Right renal pelvis (tissue), 4 donors: ENCODE results near the gene HDX. TPM values are rescaled to one million over a fixed set of nuclear protein-coding genes. Genes with fewer than 3 reads are reported as not detected.
"Not testable (repeated sequence)": the region's sequence is repeated elsewhere in the genome, so short reads cannot be mapped to it uniquely, and the experiment has no call there.

Experiments
- DNase-seq, 4 donors: peaks; one replicate each; pipeline ENCODE4 v3.0.0-alpha.2; 2013; ENCODE audit warnings: low read depth in 4 of 4, low spot score in 3 of 4, missing footprints in 1 of 4
- polyA plus RNA-seq, 4 donors: library from polyadenylated mRNA; unstranded; fragments of 120-200 nt; gene quantifications; one replicate each; pipeline ENCODE4 v1.2.1, GENCODE V29; 2013; ENCODE audit not compliant: insufficient read length in 4 of 4

Gene HDX
- polyA plus RNA-seq, 4 donors: 5.6 to 7.5 (median 7.1) TPM

- DNase-seq: no peak
These were observed 161.3 kb downstream of the HDX start for GRCh38 chrX:84340968-84341367.

- DNase-seq: no peak
These were observed 162.5 kb downstream of the HDX start for GRCh38 chrX:84339507-84340364.

- no peak for DNase-seq
These were observed 165.6 kb downstream of the HDX start for GRCh38 chrX:84336646-84337045.

DNA sequence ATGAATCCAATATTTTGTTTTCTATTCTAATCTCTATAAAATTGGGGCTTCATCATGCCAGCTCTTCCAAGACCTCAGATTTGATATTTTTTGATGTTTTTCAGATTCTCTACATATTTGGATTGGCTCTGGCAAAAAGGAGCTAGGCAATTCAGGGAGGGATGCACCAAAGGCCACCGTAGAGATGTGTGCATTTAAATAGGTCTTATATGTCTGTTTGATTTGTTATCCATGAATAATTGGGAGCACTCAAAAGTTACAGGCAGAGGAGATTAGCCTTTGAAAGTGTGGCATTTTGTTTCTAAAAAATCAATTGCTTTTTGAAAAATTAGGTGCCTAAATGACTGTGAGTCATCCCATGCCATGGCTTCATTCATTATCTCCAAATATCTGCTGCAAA, 167.1 kb downstream of the HDX start:
- no peak for DNase-seq

- no peak for DNase-seq
These were observed 180.0 kb downstream of the HDX start for GRCh38 chrX:84322083-84322827.

- no peak for DNase-seq
These were observed 181.6 kb downstream of the HDX start for GRCh38 chrX:84320614-84321013.

GRCh38 chrX:84320023-84320422, 182.2 kb downstream of the HDX start:
- DNase-seq: no peak

- DNase-seq: no peak
These were observed 183.6 kb downstream of the HDX start for GRCh38 chrX:84318661-84319060.

DNA sequence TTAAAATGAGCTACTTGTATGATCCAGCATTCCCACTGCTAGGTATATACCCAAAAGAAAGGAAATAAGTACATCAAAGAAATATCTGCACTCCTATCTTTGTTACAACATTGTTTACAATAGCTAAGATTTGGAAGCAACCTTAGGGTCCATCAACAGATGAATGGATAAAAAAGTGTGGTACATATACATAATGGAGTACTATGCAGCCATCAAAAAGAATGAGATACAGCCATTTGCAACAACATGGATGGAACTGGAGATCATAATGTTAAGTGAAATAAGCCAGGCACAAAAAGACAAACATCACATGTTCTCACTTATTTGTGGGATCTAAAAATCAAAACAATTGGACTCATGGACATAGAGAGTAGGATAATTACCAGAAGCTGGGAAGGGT, 186.3 kb downstream of the HDX start:
- not testable (repeated sequence) for DNase-seq
